PFSK-1 (cell line): ENCODE data around the gene IGFBPL1.

Source experiments
- FOXP2 ChIP-seq: optimal IDR thresholded peaks from 2 replicates; pipeline ENCODE3; 2011; ENCODE audit warnings: borderline replicate concordance, control low read depth, inconsistent platforms; ENCODE audit not compliant: insufficient read depth; ENCODE audit errors: extremely low read length, extremely low read depth
- POLR2AphosphoS5 ChIP-seq: IDR thresholded peaks from 2 replicates; pipeline ENCODE4 v1.6.1; 2012; ENCODE audit warnings: low read depth, mild to moderate bottlenecking, control low read depth, low read length, moderate library complexity
- TAF1 ChIP-seq: IDR thresholded peaks from 2 replicates; pipeline ENCODE4 v1.6.1; 2012; ENCODE audit warnings: low read length, control low read depth, borderline replicate concordance; ENCODE audit not compliant: insufficient read depth
- TF ChIP-seq, protein P1 (sequence below), 2 experiments: IDR thresholded peaks; 2 replicates each; pipeline versions ENCODE4 v1.6.1 to v1.8.0; 2011 to 2012; ENCODE audit warnings: low read depth in 2 of 2, low read length in 2 of 2, control low read depth in 1 of 2, inconsistent platforms in 1 of 2, mild to moderate bottlenecking in 1 of 2, moderate library complexity in 1 of 2; ENCODE audit not compliant: insufficient read depth in 1 of 2

DNA sequence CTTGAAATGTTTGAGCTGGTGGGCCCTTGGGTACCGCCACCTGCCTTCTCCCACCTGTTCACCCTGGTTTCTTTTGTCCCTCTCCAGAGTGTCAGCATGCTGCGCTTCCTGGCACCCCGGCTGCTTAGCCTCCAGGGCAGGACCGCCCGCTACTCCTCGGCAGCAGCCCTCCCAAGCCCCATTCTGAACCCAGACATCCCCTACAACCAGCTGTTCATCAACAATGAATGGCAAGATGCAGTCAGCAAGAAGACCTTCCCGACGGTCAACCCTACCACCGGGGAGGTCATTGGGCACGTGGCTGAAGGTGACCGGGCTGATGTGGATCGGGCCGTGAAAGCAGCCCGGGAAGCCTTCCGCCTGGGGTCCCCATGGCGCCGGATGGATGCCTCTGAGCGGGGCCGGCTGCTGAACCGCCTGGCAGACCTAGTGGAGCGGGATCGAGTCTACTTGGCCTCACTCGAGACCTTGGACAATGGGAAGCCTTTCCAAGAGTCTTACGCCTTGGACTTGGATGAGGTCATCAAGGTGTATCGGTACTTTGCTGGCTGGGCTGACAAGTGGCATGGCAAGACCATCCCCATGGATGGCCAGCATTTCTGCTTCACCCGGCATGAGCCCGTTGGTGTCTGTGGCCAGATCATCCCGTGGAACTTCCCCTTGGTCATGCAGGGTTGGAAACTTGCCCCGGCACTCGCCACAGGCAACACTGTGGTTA lies 28.4 kb downstream of the IGFBPL1 start:
- TF ChIP-seq POLR2AphosphoS5: no peak
- TF ChIP-seq, protein P1, sequence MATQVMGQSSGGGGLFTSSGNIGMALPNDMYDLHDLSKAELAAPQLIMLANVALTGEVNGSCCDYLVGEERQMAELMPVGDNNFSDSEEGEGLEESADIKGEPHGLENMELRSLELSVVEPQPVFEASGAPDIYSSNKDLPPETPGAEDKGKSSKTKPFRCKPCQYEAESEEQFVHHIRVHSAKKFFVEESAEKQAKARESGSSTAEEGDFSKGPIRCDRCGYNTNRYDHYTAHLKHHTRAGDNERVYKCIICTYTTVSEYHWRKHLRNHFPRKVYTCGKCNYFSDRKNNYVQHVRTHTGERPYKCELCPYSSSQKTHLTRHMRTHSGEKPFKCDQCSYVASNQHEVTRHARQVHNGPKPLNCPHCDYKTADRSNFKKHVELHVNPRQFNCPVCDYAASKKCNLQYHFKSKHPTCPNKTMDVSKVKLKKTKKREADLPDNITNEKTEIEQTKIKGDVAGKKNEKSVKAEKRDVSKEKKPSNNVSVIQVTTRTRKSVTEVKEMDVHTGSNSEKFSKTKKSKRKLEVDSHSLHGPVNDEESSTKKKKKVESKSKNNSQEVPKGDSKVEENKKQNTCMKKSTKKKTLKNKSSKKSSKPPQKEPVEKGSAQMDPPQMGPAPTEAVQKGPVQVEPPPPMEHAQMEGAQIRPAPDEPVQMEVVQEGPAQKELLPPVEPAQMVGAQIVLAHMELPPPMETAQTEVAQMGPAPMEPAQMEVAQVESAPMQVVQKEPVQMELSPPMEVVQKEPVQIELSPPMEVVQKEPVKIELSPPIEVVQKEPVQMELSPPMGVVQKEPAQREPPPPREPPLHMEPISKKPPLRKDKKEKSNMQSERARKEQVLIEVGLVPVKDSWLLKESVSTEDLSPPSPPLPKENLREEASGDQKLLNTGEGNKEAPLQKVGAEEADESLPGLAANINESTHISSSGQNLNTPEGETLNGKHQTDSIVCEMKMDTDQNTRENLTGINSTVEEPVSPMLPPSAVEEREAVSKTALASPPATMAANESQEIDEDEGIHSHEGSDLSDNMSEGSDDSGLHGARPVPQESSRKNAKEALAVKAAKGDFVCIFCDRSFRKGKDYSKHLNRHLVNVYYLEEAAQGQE (IDR thresholded peaks at IDR 0.05; ENCODE audit: insufficient read depth in 1 of 2, low read depth in 2 of 2, low read length in 2 of 2): no peak
- TF ChIP-seq TAF1: no peak
- no peak for TF ChIP-seq FOXP2
